ENCODE measurements around the gene FCMR.
"Not testable (repeated sequence)": the region's sequence is repeated elsewhere in the genome, so short reads cannot be mapped to it uniquely, and the experiment has no call there.

Gene FCMR

DNA sequence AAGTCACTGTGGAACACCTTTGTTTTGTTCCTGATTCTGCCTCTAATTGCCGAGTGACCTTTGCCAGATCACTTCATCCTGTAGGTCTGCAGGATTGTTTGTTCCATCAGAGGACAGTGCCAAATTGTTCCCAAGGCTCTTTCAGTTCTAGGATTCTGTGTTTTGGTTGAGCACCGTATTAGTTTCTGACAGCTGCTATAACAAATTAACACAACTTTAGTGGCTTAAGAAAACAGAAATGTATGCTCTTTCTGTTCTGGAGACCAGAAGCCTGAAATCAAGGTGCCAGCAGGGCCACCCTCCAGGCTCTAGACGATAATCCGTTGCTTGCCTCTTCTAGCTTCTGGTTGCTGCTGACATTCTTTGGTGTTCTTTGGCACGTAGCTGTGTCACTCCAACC, 27.9 kb upstream of the FCMR start:
- no peak for DNase-seq (ENCODE audit: low read depth)

DNA sequence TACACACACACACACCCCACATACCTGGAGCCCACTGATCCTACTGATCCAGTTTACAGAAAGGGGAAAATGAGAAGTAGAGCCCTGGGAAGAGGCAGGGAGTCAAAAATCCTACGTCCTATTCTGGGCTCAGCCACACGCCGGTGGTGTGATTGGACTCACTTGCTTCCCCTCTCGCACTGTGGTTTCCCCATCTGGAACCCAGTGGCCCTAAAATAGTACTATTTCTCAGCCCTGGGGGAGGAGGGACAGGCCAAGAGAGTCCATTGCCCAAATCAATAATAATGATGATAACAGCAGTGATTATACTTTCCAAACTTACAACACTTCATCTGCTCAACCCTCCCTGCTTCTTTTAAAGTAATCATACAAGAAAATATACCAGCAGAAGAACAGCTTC, 27.5 kb upstream of the FCMR start:
- DNase-seq (ENCODE audit: low read depth), result no peak

DNA sequence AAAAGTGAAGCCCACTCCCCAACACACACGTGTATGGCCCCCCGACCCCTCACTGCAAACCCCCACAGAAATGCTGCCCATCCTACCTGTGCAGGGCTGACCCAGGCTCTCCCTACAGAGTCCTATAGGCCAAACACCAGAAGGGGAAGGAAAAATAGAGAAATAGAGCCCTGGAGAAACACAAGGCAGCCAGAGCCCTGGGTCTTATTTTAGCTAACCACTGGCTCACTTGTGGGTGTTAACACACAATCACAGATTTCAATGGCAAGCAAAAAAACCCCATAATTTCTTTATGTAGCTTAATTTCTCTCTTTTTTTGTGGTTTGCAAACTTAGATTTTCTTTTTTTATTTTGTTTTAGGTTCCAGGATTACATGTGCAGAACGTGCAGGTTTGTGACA, 25.5 kb upstream of the FCMR start:
- no peak for DNase-seq (ENCODE audit: low read depth)

DNA sequence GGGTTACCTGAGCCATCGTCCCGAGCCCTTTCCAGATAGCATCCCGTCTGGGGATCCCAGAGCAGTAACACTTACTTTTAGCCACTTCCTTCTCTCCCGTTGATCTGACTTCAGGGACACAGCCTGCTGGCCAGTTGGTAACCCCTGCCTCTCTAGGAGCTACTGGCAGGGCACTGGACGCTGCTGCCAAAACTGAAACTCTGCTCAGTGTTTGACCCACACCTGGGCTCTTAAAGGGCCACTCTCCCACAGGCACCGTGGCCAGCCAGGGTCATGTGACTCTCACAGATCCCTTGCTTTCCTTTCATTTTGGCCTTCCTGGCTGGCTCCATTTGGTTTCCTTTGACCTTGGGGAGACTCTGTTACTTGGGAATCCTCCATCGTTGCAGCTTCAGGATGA, 24.5 kb upstream of the FCMR start, which contains the start of gene PIGR:
Gene PIGR (minus strand): TSS at position 206 of the 400 bp plus-strand sequence. CDS start 5,935 bp downstream, outside the sequence.
- DNase-seq (ENCODE audit: low read depth), result no peak

DNA sequence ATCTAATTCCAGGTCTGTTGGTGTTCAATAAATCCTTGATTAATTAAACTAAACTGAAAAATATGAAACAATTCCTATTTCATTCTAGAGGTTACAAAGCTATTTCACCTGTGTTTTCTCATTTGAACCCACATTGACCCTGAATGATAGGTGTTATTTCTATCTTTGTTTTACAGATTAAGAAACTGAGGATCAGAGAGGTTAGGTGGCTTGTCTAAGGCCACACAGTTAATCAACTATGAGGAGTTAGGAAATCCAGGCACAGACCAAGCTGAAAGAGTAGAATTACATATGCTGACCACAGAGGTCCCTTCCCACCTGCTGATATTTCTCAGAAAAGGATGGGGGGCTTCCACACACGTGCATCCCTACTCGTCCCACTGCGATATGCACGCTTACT, 24.0 kb upstream of the FCMR start:
- DNase-seq (ENCODE audit: low read depth), result no peak

DNA sequence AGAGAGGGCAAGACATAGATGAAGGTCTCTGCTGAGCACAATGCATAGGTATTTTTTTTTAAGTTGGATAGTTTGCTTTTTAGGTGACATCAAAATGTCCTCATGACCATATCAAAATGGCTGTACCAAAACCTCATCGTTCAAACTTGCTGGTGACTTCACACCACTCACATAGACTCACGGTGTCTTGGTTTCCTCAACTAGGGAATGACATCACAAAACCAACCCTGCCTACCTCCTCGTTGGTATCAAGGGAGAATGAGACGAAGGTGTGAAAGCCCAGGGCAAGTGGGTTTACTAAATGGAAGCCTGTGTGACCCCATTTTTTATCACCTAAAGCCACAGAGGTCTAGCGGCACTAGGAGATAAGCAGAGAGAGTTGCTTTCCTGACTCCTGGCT, 23.0 kb upstream of the FCMR start:
- DNase-seq (ENCODE audit: low read depth), result no peak

DNA sequence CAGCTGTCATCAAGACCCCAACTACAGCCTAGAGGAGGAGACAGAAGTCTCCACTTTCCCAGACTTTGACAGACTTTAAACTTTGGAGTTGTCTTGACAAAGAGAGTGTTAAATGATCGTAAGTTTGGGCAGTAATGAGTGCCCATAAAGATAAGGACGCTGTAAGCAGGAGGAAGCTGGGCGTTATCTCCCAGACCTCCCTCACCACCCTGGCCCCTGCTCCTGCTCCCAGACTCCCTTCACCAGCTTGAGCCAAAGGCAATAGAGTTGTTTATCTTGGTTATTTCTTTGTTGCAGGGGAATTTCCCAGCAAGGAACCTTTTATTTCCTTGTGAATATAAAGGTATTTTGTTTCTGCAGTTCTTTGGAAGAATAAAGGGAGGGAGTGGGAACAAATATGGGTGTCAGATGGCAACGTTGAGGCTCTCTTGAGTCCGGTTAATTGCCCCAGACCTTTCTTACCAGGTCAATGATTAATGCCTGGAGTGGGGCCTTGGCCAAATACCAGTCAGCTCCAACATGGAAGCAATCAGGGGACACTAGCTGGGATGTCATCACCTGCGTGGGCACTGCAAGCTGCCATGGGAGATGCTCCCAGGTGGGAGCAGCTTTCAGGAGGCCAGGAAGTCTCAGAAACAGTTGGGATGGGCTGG, 20.2 kb upstream of the FCMR start:
- DNase-seq (ENCODE audit: low read depth), result no peak

DNA sequence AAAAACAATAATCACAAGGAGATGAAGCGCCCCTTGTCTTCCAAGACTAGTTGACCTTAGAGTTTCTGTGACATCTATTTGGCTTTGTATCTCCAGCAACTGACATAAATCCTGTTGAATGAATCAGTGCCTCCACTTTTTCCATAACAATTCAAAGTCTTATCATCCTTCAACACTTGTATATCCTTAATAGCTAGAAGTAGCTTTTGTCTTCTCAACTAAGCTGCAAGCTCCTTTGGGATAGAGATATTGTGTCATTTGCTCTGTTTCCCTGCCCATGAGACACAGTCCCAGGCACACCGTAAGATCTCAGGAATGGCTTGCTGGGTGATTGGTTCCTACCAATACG, 18.8 kb upstream of the FCMR start:
- no peak for DNase-seq (ENCODE audit: low read depth)

DNA sequence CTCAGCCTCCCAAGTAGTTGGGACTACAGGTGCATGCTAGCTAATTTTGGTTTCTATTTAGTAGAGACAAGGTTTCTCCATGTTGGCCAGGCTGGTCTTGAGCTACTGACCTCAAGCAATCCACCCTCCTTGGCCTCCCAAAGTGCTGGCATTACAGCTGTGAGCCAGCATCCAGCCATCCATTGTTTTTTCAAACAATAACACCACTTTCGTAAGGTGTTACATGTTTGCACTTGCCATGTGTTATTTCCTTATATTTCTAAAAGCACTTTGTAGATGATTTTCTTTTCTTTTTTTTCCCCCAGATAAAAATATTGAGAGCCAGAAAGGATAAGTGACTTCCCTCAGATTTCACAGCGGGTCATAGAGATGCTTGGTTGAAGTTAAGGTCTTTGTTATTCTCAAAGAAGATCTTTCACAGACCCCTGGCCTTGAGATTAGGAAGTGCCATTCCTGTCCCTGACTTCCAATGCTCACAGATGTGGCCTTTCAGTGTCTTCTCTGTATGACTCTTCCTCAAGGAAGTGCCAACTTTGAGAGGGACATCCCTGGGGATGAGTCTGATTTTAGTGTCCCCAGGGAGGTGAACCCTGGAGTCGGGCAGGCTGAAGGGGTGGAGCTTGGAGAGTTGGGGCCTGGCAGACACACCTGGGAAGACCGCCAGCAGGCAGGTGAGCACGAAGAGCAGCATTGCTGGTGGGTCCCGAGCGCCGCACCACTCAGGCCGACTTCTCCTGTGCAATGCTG, 18.3 kb upstream of the FCMR start:
- DNase-seq (ENCODE audit: low read depth), result no peak

DNA sequence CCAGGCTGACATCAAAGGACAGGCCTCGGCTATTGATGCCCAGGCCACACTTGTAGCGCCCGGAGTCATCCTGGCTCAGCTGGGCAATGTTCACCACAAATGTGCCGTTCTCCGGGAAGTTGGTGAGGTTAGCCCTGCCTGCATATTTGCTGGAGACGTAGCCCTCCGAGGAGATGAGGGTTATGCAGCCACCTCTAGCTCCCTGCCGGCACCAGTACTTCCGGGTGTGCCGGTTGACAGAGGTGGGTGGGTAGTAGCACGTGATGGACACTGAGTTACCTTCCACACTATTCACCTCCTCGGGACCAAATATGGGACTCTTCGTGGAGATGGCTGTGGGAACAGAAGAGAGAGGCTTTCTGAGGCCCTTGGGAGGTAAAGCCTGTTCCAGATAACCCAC, 17.4 kb upstream of the FCMR start:
- no peak for DNase-seq (ENCODE audit: low read depth)

DNA sequence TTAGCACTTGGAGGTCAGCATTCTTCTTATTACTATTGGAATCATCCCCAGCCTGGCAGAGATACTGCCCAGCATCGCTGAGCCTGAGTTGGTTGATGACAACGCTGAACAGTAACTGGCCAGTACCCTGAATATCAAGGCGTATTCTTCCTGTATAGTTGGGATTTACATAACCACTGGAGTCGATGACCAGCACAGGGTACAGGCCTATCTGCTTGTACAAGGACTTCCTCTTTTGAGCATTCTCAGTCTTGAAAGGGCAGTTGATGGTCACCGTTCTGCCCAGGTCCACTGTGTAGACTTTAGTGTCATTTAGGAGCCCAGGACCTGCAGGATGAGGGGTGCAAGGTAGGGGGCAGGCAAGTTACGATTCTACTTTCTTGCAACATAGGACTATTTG, 15.7 kb upstream of the FCMR start:
- no peak for DNase-seq (ENCODE audit: low read depth)

DNA sequence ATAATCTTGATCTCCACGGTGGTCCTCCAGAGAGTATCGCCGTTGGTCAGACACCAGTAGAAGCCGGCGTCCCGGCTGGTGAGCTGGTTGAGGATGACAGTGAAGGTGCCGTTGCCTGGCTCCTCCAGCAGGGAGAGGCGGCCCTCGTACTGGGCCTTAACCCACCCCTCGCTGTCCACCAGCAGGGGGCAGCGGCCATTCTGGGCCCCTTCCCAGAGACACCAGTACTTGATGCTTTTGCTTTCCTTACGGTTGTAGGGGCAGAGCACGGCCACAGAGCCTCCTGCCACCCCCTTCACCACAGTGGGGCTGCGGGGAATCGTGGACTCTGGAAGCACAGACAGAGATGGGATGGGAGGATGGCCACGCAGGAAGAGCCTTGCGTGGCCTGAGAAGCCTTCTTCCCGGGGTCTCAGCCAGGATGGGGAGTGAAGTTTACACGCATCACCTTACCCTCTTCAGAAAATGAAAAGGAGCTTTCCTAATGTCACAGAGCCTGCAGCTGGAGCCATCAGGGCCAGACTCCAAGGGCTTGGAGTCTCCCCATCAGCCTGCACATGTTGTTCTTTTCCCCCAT, 13.8 kb upstream of the FCMR start:
- no peak for DNase-seq (ENCODE audit: low read depth)

DNA sequence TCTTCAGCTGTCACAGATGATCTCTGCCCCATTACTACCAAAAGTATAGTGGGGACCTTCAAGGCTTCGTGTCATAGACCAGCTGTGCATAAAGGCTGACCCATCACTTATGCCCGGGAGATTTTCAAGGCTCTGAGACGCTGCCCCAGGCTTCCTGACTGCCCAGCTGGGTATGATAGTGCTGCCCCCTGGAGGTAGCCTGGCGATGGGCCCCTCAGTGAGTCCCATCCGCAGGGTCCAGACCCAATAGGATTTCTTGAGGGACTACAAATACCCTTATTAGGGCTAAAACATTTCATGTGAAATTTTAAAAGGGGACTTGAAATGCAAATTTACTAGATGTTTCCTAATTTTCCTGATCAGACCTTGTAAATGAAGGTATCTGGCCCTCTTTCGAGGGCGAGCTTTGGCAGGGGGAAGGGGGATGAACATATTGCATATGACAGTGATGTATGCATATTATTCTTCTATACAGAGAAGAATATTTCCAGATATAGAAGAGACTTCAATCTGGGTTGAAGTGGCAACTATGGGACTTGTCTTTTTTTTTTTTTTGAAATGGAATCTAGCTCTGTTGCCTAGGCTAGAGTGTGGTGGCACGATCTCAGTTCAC, 11.7 kb upstream of the FCMR start:
- DNase-seq (ENCODE audit: low read depth), result no peak

DNA sequence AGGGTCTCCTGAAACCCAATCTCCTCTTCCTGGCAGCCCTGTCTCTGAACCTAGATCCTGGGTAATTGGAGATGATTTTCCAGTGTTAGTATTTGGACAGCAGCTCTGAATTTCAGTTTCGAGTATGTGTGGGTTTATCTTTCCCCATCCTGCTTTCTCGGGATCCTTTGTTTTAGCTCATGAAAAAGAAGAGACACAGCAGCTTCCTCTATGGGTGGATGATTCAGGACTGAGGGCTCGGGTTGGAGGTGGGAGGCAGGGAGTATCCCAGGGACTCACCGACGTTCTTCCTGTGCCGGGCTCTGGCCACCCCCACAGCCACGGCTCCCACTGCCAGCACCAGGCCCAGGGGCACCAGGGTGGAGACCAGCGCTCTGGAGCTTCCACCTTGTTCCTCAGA, 10.4 kb upstream of the FCMR start:
- DNase-seq (ENCODE audit: low read depth), result no peak

DNA sequence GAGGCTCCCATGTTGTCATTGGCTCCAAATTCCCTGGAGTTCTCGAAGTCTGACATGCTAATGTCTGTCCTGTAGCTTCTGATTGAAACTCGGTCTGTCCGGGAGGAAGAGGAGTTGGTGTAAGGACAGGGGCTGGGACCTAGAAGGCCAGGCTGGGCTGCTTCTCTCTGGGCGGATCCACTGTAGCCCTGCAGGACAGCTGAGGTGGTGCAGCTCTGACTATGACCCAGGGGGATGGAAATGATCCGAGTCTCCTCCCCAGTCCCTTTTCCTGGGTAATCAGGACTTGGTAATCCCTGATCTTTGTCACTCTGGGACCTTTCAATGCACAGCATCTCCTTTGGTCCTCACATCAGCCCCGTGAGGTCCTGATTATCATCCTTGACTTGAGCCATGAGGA, 10.0 kb upstream of the FCMR start:
- DNase-seq (ENCODE audit: low read depth), result no peak

DNA sequence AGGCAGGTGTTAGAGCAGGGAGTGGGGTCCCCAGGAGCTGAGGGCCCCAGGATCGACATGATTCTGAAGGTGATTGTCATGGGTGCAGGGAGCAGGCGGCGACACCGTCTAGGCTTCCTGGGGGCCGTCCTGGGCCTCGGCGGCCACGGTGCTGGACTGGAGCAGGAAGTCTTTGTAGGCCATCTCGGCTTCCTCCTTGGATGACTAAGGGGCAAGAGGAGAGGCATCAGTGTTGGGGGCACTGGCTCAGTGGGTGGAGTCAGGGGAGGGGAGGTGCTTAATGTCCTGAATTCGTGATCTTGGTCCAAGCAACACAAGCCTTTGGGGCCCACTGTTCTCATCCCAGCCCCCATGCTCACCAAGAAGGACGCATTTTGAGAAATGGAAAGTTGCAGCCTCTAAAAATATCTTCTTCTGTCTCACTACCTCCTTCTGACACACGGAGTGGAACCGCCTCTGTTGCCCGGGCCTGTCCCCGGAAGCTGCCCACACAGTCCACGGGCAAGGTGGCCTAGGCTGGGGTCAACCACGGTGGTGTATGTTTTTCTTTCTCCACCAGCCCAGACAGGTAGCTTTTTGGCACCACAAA, 8.6 kb upstream of the FCMR start:
- DNase-seq (ENCODE audit: low read depth), result no peak

DNA sequence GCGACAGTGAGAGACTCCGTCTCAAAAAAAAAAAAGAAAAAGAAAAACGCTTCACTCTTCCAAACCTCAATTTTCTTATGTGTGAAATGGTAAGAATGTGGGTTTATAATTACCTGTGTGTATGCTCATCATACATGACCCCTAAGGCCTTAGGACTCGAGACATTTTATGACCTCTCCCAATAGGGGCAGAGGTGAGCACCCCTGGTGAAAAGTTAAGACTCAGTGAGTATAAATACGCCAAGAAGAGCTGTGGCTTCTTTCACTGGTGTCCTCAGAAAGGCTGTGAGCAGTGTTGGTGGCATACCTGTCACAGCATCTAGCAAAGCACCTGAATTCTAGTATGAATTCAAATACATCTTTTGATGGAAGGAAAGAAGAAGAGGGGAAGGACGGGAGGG, 7.8 kb upstream of the FCMR start:
- DNase-seq (ENCODE audit: low read depth), result no peak

DNA sequence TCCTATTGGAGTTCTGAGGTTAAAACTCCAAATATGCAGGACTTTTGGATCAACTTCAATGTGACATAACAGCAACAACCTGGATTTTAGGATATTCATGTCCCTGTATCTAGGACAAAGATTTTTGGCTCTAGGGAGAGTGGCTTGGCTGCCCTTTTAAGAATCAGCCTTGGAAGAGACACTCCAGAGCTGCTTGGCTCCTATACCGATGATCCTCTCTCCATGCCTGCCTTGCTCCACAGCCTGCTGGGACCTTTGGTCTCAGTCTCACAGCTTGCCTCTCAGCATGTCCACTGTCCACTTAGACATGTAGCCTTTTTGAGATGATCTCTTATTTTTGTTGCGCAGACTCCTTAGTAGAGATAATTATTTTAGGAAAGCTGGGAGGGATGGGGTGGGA, 4.5 kb upstream of the FCMR start:
- DNase-seq (ENCODE audit: low read depth), result no peak

DNA sequence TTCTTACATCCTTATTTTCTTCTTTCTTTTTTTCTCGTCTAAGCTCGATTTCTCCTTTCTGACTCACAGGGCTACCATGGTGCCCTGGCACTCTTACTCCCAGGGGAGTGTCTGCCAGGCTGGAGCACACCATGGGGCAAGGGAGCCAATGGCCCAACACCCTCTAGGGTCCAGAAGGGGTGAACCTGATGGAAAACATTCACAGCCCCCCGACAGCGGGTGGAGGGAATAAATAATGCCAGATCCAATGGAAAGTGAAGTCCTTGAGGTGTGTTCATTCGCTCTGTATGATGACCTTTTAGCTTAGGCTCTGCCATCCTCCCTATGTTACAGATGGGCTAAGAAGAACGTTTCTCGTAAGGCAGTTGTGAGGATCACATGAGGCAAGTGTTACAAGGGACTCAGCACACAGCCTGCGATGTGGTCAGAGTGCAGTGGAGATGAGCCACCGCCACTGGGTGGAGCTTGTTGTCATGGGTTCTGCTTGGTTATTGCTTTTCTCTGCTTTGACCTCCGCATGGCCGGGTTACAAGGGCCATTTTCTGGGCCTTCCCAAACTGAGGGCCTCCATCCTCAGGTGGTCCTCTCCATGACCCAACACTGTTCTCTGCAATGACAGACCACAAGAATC, 3.5 kb upstream of the FCMR start:
- DNase-seq (ENCODE audit: low read depth), result no peak

DNA sequence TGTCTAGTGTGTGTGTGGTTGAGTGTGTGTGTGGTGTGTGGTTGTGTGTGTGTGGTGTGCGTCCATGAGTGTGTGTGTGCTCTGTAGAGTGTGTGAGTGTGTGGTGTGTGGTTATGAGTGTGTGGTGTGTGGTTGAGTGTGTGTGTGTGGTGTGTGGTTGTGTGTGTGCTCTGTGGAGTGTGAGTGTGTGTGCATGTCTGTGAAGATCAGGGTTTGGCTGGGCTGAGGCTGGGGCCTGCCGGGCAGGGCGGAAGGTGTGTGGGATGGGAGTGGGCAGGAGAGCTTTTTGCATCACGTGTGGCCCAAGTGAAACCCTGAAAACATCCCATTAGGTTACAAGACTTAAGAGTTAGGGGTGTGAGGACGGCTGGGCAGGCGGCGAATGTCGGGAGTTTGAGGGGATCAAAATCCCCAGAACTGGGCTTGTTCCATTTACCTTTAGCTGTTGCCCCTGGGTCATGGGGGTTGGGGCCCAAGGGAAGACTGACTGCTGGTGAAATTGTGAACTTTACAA, 2.9 kb upstream of the FCMR start:
- DNase-seq (ENCODE audit: low read depth), result no peak

DNA sequence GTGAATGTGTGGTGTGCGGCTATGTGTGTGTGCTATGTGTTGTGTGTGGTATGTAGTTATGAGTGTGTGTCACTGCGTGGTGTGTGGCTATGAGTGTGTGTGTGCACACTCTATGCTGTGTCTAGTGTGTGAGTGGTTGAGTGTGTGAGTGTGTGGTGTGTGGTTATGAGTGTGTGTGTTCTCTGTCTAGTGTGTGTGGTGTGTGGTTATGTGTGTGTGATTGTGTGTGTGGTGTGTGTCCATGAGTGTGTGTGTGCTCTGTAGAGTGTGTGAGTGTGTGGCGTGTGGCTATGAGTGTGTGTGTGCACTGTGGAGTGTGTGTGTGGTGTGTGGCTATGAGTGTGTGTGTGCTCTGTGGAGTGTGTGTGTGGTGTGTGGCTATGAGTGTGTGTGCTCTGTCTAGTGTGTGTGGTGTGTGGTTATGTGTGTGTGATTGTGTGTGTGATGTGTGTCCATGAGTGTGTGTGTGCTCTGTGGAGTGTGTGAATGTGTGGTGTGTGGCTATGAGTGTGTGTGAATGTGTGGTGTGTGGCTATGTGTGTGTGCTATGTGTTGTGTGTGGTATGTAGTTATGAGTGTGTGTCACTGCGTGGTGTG, 2.3 kb upstream of the FCMR start:
- not testable (repeated sequence) for DNase-seq (ENCODE audit: low read depth)

Data from HS-5 (cell line).